ENCODE measurements around the gene CLK4.

The CLK4 gene

DNA sequence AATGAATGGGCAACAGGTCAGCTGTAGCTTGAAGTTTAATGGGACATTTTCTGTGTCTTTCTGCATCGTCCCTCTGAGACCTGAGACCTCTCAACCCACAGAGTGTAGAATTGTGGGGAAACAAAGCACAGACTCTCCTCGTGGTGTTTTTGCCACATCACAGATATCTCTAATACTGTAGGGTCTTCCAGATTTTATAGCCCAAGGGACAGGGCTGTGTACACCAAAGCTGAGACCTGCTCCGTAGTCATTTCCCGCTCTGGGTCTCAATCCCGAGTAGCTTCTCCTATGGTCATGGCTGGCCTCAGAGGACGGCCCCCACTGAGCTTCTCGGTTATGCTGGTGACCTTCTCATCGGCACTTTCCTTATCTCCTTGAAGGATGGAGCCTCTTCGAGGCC is 14.9 kb upstream of the CLK4 start:
- intact Hi-C loops (cut with DNase I) = no loop called here
- DNase-seq = no peak

DNA sequence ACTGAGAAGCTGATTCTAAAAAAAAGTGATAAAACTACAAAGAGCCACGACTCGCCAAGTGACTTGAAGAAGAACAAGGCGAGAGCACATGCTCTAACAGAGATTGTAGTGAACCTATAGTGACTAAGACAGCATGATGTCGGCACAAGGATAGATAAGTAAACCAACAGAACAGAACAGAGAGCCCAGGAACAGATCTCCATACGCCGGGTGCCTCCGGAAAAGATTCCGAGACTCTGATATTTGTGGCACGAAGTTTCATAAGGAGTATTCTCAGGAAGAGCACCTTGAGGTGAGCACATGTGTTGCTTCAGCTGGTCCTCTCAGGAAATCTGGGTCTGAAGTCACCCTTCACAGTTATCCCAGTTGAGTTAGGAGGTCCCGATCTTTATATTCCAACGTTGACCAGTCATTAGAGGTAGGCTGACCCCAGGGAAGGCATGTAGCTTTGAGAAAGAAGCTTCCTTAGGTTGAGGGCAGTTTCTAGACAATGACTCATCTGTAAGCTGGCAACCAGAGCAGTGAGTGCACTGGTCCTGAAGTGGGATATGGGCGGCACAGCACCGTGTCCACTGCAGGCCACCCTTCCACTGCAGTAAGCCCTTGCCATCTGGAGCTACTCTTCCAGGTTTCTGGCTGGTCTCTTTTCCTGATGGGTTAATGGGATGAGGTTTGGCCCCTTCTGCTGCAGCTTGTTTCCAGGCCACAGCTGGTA is 13.6 kb upstream of the CLK4 start:
- no peak for DNase-seq
- intact Hi-C loops (cut with DNase I) = no loop called here

DNA sequence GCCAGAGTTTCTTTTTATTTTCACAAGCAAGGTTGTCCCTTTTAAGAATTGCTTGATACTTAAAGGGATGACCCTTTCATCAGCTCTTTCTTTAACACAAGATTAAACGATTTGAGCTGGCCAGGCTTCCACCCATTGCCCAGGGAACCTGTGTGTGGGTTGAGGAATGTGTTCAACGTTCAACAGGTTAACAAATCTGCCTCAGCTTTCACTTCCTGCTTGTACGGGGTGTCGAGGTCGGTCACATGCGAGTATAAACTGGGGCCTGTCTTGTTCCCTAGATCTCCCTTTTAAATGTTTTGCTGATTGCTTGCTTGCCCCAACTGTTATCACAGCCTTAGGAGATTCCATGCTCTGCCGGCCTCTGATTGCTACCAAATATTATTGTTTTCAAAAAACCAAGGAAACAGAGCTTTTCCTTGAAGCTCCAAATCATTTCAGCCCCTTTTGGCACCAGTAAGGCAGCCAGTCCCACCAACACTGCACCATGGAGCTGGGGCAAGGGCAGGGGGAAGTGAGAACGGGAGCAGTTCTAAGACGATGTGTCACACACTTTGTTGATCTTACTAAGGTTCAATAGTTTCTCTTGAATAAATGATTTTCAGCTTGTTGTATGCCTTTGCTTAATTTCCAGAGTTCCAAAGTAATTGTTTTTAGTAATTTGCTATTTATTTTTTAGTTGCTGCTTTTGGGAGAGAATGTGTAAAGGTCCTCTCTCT is 10.7 kb upstream of the CLK4 start:
- intact Hi-C loops (cut with DNase I) = no loop called here
- no peak for DNase-seq

DNA sequence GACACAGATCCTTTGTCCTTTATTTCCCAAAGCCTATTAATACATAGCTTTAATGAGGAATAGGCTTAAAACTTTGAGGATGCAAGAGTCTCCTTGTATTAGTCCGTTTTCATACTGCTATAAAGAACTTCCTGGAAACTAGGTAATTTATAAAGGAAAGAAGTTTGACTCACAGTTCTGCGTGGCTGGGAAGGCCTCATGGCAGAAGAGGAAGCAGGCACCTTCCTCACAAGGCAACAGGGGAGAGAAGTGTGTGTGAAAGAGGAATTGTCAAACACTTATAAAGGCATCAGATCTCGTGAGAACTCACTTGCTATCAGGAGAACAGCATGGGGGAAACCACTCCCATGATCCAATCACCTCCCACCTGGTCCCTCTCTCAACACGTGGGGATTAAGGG is 5.4 kb upstream of the CLK4 start:
- no peak for DNase-seq
- intact Hi-C loops (cut with DNase I) = no loop called here

DNA sequence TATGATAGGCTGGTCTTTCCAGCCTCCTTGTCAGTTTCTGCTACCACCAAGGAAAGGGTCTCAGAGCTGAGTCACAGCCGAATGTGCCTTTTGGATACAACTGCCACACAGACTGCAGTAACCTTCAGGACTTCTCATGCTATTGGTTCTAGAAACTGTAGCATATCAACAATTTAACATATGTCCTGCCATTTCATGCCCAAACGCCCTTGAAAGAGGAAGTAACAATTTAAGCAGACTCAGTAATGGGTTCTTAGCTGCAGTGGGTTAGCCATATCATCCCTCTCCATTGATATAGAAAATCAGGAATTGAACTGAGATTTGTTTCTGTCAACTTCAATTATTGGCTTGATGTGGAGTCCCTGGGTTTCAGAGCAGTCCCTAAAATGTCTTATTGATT is 4.1 kb upstream of the CLK4 start:
- no peak for DNase-seq
- intact Hi-C loops (cut with DNase I) = no loop called here

DNA sequence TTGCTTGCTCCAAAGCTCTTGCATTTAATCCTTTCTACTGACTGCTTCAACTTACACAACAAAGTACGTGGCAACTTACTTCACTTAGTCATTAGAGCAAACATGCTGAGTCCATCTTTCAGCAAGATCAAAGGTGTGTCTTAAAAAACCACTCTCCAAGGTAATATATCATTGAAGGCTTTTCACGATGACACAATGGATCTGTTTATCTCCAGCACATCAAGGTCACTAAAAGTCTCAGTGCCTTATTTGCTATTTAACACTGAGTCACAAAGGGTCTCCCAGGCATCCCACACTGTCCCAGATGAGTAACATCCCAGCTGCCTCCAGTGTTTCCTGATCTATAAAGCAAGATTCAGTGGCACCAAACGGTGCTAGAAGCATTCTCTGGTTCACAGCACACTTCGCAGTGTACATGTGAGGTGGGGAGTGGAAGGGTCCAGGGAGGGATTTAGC is 3.7 kb upstream of the CLK4 start:
- intact Hi-C loops (cut with DNase I) = no loop called here
- no peak for DNase-seq

DNA sequence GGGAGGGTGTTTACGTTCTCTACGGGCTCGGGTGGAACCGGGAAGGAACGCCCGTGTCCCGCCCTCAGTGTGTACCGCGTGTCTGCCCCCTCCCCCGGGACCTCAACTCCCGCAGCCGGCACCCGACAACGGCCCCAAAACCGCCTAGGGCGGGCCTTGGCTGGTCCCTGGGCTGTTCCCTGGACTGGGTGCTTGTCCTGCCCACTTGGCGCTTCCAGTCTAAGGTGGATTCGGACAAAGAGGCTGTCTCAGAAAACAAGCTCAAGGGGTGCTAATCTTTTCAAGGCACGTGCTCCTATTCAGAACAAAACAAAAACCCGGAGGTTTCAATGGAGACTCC is 379 bp upstream of the CLK4 start:
- intact Hi-C loops (cut with DNase I) = loop anchor here (5.0 kb wide), 1 partner anchor 310 kb away; no protein-coding TSS in a partner anchor
- no peak for DNase-seq

DNA sequence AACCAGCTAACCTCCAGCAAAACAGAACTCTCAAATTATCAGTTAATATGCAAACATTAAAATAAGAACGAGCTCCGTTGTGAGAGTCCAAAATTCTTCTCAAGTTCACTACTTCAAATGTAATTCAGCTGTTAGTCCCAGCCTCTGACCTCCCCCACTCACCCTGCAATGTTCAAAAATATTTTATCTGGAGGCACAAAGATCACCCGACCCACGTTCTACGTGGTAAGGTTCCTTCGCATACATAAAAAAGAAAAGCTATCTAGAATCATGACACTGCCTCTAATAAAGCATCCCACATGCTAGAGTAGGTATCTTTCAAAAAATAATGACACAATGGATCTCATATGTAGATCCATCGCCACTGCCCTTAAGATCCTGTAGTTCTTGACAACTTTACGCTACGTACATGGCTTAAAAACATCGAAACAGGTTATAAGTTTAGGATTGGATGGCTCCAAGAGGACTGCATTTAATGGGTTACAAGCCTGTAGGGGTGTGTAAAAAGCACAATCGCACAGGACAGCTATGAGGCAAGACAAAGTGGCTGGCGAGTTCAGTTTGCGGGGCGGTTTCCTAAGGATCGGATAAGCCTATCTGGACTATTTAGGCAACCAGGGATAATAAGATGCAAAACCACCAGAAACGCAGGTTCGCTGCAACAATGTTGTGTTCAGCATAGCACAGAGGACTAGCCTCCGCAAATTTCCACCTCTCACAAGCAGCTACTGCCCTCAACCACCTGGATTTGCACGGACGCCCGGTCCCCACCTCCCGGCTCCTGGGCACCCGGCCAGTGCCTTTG is 969 bp downstream of the CLK4 start:
- peak in 17 of 42 donors; percentile 8 to 67 (median 35) for DNase-seq
- intact Hi-C loops (cut with DNase I) = loop anchor here (5.0 kb wide), 1 partner anchor 311 kb away; no protein-coding TSS in a partner anchor

DNA sequence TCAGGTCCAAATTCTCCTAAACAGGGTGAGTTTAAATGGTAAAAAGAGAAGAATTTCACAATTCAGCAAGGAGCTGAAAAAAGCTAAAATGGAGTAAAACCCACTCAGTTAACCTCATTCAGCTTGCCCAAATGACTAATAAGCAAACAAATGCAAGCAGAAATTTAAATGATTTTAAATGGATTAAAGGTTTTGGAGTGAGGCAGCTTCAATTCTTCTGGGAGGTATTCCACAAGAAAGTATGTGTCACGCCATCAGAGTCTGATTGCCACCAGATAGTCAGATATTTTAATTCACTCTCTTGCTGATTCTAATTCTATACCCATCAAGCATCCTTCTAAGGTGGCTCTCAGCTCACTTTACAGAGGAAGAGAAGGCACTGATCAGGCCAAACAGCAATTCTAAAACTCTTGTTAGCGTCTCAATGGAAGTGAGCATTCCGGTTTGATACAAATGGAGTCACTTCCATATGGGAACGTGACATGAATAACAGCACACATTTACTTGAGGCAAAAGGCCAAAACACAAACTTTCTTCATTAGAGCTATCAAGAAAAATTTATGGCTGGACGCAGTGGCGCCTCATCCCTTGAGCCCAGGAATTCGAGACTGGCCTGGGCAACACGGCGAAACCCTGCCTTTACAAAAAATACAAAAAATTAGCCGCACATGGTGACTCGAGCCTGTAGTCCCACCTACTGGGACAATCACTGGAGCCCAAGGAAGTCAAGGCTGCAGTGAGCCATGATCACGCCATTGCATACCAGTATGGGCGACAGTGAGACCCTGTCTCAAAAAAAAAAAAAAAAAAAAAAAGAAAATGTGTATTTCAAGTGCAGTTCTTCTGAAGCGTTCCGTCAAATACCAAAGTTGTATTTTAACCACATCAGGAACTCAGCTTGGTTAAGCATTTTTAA is 2.0 kb downstream of the CLK4 start:
- no peak for DNase-seq
- intact Hi-C loops (cut with DNase I) = loop anchor here (5.0 kb wide), 1 partner anchor 312 kb away; no protein-coding TSS in a partner anchor

DNA sequence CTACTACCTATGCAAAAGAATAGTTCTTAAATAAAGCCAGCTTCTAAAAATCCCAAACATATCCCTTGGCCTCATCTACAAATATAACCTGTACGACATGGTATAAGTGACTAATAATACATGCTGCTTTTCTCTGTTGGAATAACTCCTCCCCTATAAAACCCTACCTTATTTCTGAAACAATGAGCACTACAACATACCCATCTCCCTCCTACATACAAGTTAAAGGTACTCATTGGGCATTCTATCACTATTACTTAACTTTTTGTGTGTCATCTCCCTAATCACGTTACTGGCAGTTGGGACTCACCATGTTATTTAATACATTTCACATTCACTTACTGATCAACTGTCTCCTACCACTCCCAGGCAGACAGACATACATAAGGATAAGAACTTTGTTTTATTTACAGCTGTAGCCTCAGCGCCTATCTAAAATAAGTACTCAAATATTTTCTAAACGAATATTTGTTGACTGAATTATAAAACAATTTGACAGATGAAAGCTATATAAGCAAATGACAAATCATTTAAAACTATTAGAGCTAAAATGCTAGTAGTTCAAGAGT is 4.1 kb downstream of the CLK4 start:
- intact Hi-C loops (cut with DNase I) = no loop called here
- DNase-seq = no peak

DNA sequence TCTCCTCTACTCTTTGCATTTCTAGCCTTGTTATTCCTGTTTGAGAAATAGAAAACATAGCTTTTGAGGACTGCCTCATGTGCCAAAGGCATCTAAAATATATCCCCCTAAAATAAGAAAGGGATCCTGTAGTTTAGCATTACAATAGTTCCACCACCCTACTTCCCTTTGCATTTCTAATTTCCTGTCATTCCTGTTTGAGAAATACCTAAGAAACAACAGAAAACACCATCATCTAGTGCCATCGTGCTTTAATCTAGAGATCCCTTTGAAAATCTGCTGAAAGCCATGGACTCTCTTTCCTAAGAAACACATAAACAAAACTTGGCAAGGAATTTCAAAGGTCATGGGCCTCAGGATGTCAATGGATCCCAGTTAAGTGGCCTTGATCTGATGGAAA is 7.5 kb downstream of the CLK4 start:
- no peak for DNase-seq
- intact Hi-C loops (cut with DNase I) = no loop called here

DNA sequence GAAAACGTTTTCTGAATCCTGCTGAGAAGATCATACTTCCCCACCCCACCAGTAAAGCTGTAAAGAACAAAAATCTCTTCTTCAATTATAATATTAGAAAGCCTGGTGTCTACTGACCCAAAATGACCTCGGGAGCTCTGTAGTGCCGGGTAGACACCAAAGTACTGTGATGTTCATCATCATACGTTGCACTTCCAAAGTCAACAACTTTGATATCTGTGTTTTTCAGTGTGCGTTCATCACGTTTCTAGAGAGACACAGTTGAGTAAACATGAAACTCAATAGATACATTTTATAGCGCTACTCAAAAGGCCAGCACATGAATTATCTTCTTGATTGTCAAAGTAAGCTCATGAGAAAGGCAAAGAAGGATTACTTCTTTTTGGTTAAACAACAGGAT is 14.6 kb downstream of the CLK4 start:
- intact Hi-C loops (cut with DNase I) = no loop called here
- DNase-seq = no peak

DNA sequence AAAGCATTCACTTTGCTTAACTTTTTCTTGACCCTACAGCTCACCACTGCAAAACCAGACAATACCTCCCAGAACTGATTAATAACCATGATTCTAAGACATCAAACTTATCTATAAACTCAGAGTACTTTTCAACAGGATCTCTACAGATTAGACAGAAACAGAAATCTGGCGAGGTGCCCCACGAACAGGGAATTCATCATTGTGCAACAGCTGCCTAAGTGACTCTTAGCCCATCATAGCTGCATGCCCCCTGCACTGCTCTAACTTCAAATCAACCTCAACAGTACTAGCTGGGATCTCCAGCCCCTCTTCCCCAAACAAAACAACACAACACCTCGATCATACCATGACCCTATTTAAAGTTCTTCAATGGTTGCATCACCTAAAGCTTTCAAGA is 20.6 kb downstream of the CLK4 start:
- no peak for DNase-seq
- intact Hi-C loops (cut with DNase I) = no loop called here

DNA sequence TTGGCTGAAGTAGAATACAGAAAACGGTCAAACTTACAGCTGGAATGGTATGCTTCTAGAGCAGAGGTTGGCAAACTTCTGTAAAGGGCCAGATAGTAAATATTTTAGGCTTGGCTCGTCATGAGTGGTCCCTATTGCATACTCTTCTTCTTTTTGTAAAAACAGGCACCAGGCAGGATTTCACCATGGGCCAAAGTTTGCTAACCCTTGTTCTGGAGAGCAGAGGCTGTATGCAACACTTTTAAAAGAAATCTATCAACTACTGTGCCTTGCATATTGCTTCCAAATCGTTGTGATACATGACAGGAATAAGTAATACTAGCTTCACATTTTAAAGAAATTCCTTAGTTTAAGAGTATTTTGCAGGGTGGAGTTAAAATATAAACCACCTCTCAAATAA is 21.1 kb downstream of the CLK4 start:
- intact Hi-C loops (cut with DNase I) = no loop called here
- no peak for DNase-seq

DNA sequence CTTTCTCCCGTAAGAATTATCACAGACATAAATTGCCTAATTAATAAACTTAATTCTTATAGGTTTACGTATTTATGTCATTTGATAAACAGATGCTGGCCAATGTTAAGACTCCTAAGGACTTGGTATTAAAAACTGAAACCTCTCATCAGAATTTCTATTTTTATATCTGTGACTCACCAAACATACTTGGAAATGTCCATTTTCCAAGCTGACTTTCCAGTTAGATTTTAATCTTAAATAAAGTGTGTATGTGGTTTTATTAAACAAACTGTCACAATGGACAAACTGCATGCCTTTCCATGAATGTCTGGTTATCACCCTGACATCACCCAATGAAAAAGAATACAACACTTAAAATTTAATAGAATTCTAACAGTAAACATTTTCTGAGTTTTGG is 24.1 kb downstream of the CLK4 start:
- intact Hi-C loops (cut with DNase I) = no loop called here
- DNase-seq = no peak

DNA sequence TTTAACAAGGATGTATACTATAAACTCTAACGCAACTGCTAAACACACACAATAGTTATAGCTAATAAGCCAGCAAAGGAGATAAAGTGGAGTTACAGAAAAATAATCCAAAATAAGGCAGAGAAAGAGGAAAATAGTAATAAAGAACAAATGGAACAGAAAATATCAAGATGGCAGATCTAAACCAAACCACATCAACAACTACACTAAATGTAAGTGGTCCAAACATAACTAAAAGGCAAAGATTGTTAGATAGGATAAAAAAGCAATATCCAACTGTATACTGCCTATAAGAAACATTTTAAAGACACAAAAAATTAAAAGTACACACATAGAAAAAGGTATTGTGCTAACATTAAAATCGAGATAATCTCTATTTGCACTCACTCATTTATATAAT is 31.1 kb downstream of the CLK4 start:
- DNase-seq = no peak
- intact Hi-C loops (cut with DNase I) = no loop called here

DNA sequence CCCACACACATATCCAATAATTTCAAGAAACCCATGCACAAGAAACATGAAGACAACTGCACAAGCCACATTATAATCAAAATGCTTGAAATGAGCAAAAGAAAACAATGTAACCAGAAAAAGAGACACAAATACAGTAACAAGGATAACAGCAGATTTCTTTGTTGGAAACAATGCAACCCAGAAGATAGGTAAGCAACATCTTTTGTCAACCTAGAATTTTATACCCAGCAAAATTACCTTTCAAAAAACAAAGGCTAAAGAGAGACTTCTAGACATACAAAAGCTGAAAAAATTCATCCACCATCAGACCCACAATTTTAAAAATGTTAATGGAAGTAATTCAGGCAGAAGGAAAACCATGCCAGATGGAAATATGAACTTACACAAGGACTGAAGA is 31.7 kb downstream of the CLK4 start:
- intact Hi-C loops (cut with DNase I) = no loop called here
- no peak for DNase-seq

DNA sequence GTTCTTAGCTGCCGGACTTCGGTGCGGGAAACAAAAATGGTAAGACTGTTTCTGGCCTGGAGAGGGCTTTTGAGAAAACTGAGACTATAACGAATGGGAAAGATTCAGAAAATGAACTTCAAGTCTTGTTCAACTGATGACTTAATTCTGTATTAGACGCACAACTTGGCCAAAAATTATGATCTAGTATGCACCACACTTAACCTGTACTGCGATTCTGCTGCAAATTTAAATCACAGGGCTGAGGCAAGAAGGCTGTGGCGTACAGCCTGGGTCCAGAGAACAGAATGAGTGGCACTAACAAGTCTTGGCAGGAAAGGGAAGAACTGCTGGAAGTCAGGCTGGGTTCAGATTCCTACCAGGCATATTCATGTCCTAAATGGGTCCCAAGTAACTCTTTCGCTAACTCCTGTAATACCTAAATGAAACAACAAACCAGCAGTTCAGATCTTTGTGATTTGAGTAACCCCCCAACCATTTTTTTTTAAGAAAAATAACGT is 35.9 kb downstream of the CLK4 start:
- no peak for DNase-seq
- intact Hi-C loops (cut with DNase I) = no loop called here

Data from head of caudate nucleus (tissue), 42 donors.